Tibial nerve (tissue), 3 donors: Measurements from ENCODE around the gene IL1RL2.

Experiments
- POLR2A ChIP-seq, 2 donors: fragments of 450-650 bp; IDR thresholded peaks; one replicate each; pipeline ENCODE4 v1.6.1; 2017; ENCODE audit warnings: antibody characterized with exemption in 2 of 2, mild to moderate bottlenecking in 2 of 2, moderate library complexity in 2 of 2
- TF ChIP-seq, protein P1 (sequence below), 5 experiments: fragments of 200-600 bp in 3 of 5; fragments of 450-650 bp in 2 of 5; sonication (generic) in 3 of 5; IDR thresholded peaks; one replicate each; pipeline ENCODE4 v1.5.1; 2016 to 2019; ENCODE audit warnings: antibody characterized with exemption in 5 of 5, mild to moderate bottlenecking in 3 of 5, moderate library complexity in 2 of 5

GRCh38 chr2:102238778-102239177 is 52.0 kb downstream of the IL1RL2 start:
- TF ChIP-seq, protein P1, sequence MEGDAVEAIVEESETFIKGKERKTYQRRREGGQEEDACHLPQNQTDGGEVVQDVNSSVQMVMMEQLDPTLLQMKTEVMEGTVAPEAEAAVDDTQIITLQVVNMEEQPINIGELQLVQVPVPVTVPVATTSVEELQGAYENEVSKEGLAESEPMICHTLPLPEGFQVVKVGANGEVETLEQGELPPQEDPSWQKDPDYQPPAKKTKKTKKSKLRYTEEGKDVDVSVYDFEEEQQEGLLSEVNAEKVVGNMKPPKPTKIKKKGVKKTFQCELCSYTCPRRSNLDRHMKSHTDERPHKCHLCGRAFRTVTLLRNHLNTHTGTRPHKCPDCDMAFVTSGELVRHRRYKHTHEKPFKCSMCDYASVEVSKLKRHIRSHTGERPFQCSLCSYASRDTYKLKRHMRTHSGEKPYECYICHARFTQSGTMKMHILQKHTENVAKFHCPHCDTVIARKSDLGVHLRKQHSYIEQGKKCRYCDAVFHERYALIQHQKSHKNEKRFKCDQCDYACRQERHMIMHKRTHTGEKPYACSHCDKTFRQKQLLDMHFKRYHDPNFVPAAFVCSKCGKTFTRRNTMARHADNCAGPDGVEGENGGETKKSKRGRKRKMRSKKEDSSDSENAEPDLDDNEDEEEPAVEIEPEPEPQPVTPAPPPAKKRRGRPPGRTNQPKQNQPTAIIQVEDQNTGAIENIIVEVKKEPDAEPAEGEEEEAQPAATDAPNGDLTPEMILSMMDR (IDR thresholded peaks at IDR 0.05): no peak
- no peak for TF ChIP-seq POLR2A (IDR thresholded peaks at IDR 0.05)
